HepG2 (cell line): Measurements from ENCODE around the gene CAMTA1.

Experiments used
- CREM ChIP-seq, 2 experiments: sonication (generic) in 1 of 2; formaldehyde crosslinking in 1 of 2; IDR thresholded peaks; 2 replicates each; pipeline versions ENCODE4 v1.4.0 to v1.6.1; 2016 to 2020; ENCODE audit warnings: antibody characterized with exemption in 1 of 2, mild to moderate bottlenecking in 1 of 2, missing genetic modification reagents in 1 of 2
- NFRKB ChIP-seq: fragments of 450-650 bp; IDR thresholded peaks from 2 replicates; pipeline ENCODE4 v1.6.1; 2017
- ZNF616 ChIP-seq: sonication (generic); formaldehyde crosslinking; IDR thresholded peaks from 2 replicates; pipeline ENCODE4 v1.5.0; 2020; ENCODE audit warnings: low read depth, mild to moderate bottlenecking, missing genetic modification reagents
- TF ChIP-seq, protein P1 (sequence below), 2 experiments: fragments of 450-650 bp in 1 of 2; sonication (generic) in 1 of 2; formaldehyde crosslinking in 1 of 2; IDR thresholded peaks; 2 replicates each; pipeline versions ENCODE4 v1.6.1 to v1.8.0; 2016 to 2022; ENCODE audit warnings: antibody characterized with exemption in 1 of 2, mild to moderate bottlenecking in 1 of 2, missing genetic modification reagents in 1 of 2
- TF ChIP-seq, protein P2 (sequence below): sonication (generic); formaldehyde crosslinking; IDR thresholded peaks from 2 replicates; pipeline ENCODE4 v1.4.0; 2020; ENCODE audit warnings: missing genetic modification reagents

- TF ChIP-seq, protein P1, sequence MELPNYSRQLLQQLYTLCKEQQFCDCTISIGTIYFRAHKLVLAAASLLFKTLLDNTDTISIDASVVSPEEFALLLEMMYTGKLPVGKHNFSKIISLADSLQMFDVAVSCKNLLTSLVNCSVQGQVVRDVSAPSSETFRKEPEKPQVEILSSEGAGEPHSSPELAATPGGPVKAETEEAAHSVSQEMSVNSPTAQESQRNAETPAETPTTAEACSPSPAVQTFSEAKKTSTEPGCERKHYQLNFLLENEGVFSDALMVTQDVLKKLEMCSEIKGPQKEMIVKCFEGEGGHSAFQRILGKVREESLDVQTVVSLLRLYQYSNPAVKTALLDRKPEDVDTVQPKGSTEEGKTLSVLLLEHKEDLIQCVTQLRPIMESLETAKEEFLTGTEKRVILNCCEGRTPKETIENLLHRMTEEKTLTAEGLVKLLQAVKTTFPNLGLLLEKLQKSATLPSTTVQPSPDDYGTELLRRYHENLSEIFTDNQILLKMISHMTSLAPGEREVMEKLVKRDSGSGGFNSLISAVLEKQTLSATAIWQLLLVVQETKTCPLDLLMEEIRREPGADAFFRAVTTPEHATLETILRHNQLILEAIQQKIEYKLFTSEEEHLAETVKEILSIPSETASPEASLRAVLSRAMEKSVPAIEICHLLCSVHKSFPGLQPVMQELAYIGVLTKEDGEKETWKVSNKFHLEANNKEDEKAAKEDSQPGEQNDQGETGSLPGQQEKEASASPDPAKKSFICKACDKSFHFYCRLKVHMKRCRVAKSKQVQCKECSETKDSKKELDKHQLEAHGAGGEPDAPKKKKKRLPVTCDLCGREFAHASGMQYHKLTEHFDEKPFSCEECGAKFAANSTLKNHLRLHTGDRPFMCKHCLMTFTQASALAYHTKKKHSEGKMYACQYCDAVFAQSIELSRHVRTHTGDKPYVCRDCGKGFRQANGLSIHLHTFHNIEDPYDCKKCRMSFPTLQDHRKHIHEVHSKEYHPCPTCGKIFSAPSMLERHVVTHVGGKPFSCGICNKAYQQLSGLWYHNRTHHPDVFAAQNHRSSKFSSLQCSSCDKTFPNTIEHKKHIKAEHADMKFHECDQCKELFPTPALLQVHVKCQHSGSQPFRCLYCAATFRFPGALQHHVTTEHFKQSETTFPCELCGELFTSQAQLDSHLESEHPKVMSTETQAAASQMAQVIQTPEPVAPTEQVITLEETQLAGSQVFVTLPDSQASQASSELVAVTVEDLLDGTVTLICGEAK (IDR thresholded peaks at IDR 0.05): no peak
- TF ChIP-seq, protein P1 (CRISPR knock-in tag; IDR thresholded peaks at IDR 0.05): no peak
- TF ChIP-seq CREM (IDR thresholded peaks at IDR 0.05): no peak
- no peak for TF ChIP-seq CREM (CRISPR knock-in tag; IDR thresholded peaks at IDR 0.05)
- TF ChIP-seq, protein P2, sequence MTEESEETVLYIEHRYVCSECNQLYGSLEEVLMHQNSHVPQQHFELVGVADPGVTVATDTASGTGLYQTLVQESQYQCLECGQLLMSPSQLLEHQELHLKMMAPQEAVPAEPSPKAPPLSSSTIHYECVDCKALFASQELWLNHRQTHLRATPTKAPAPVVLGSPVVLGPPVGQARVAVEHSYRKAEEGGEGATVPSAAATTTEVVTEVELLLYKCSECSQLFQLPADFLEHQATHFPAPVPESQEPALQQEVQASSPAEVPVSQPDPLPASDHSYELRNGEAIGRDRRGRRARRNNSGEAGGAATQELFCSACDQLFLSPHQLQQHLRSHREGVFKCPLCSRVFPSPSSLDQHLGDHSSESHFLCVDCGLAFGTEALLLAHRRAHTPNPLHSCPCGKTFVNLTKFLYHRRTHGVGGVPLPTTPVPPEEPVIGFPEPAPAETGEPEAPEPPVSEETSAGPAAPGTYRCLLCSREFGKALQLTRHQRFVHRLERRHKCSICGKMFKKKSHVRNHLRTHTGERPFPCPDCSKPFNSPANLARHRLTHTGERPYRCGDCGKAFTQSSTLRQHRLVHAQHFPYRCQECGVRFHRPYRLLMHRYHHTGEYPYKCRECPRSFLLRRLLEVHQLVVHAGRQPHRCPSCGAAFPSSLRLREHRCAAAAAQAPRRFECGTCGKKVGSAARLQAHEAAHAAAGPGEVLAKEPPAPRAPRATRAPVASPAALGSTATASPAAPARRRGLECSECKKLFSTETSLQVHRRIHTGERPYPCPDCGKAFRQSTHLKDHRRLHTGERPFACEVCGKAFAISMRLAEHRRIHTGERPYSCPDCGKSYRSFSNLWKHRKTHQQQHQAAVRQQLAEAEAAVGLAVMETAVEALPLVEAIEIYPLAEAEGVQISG: no peak
- TF ChIP-seq ZNF616 (CRISPR knock-in tag): no peak
- TF ChIP-seq NFRKB: no peak
Measured at GRCh38 chr1:6924891-6925290, 139.6 kb downstream of the CAMTA1 start.
